K562 (cell line): ENCODE data around the gene ANKRD65. TPM values are rescaled to one million over a fixed set of nuclear protein-coding genes. Genes with fewer than 3 reads are reported as not detected.

ENCODE experiments used
- EP400 ChIP-seq: fragments of 450-650 bp; IDR thresholded peaks from 2 replicates; pipeline ENCODE4 v1.6.1; 2017; ENCODE audit warnings: antibody characterized with exemption, mild to moderate bottlenecking, moderate library complexity
- FIP1L1 ChIP-seq: fragments of 200-400 bp; formaldehyde crosslinking; IDR thresholded peaks from 2 replicates; pipeline ENCODE4 v1.6.1; 2018; ENCODE audit warnings: mild to moderate bottlenecking, low read depth, low read length; ENCODE audit not compliant: poor library complexity, severe bottlenecking
- KAT2B ChIP-seq: IDR thresholded peaks from one replicate; pipeline ENCODE4 v1.6.1; 2012; ENCODE audit warnings: low read depth, mild to moderate bottlenecking, control low read depth, inconsistent platforms, low read length, moderate library complexity
- SOX6 ChIP-seq: fragments of 450-650 bp; IDR thresholded peaks from 2 replicates; pipeline ENCODE4 v1.6.1; 2014; ENCODE audit warnings: mild to moderate bottlenecking
- TRIM25 ChIP-seq: fragments of 450-650 bp; IDR thresholded peaks from 2 replicates; pipeline ENCODE4 v1.7.0; 2016; ENCODE audit warnings: borderline replicate concordance
- ZNF263 ChIP-seq: sonication (generic); formaldehyde crosslinking; IDR thresholded peaks from 2 replicates; pipeline ENCODE4 v1.8.0; 2022; ENCODE audit warnings: mild to moderate bottlenecking, missing genetic modification reagents, borderline replicate concordance
- ZNF274 ChIP-seq: IDR thresholded peaks from 2 replicates; pipeline ENCODE4 v1.6.1; 2011; ENCODE audit warnings: low read depth, mild to moderate bottlenecking, low read length, moderate library complexity, borderline replicate concordance
- ZNF57 ChIP-seq: fragments of 450-650 bp; formaldehyde crosslinking; IDR thresholded peaks from 2 replicates; pipeline ENCODE4 v1.4.0; 2020; ENCODE audit warnings: mild to moderate bottlenecking, moderate library complexity
- polyA plus RNA-seq, 8 experiments: library from polyadenylated mRNA; depleted of rRNA in 4 of 8; stranded (reverse) in 5 of 8; unstranded in 3 of 8; fragments of >200 nt; fragmentation: Nextera tagmentation in 2 of 8; fragmentation: Illumina TruSeq in 1 of 8; extraction: Ambion mirVana in 2 of 8; extraction: Trizol in 1 of 8; gene quantifications; 2 replicates each; pipeline versions ENCODE4 v1.2.1 to v1.2.3, GENCODE V29; 2011 to 2014; ENCODE audit warnings: inconsistent platforms in 1 of 8, missing spikeins in 1 of 8
- total RNA-seq, 7 experiments: library from RNA; depleted of rRNA in 6 of 7; stranded (reverse); fragments of >200 nt in 6 of 7; fragmentation: Illumina TruSeq in 2 of 7; extraction: Trizol in 2 of 7; gene quantifications; 2 replicates each; pipeline versions ENCODE4 v1.2.1 to v1.2.3, GENCODE V29; 2011 to 2021; ENCODE audit warnings: low replicate concordance in 1 of 7
- TF ChIP-seq, protein P1 (sequence below): IDR thresholded peaks from 3 replicates; pipeline ENCODE4 v1.6.1; 2011; ENCODE audit warnings: borderline replicate concordance, mild to moderate bottlenecking, moderate library complexity; ENCODE audit not compliant: insufficient read length; ENCODE audit errors: extremely low read depth
- TF ChIP-seq, protein P2 (sequence below): fragments of 450-650 bp; IDR thresholded peaks from 2 replicates; pipeline ENCODE4 v1.6.1; 2016; ENCODE audit warnings: low read depth
- TF ChIP-seq, protein P3 (sequence below): fragments of 450-650 bp; formaldehyde crosslinking; IDR thresholded peaks from 2 replicates; pipeline ENCODE4 v1.4.0; 2022; ENCODE audit warnings: missing genetic modification characterization

ANKRD65 gene
- total and polyA plus RNA-seq, 9 of the 15 experiments (the other 6 are each of a cell fraction or from before 2014, with no cell fraction given) = not detected

DNA sequence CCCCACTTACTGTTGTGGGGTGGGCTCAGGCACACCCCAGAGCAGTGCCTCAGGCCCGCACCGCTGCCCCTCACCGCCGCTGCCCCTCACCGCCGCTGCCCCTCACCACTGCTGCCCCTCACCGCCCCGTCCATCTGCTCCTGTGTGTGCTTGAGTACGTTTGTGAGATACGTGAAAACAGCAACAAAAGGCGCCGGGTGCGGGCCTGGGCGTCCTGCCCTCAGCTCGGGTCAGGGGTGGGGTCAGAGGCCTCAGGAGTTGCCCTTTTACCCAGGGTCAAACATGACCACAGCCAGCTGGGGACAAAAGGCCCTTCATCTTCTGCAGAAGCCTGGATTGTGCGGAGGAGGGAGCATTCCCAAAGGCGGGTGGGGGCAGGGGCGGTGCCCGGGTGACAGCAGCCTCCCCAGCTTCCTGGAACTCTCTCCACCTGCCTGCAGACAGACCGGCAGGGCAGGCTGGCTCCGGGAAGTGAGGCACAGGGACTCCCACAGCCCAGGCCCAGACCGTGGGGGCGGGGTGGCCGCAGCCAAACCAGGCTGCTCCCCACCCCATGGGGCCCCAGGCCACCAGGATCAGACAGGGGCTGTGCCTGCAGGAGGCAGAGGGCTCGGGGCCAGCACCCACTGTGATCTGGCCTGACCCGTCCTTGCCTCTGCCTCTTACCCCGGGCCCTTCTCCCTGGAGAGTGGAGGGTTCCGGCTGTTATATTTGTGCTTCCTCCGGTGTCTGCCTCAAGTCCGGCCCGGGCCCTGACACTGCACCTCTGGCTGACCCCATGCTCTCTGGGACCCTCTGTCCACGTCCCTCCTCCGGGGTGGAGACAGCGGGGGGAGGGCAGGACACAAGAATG, 12.1 kb upstream of the ANKRD65 start (continued):
- TF ChIP-seq, protein P1, sequence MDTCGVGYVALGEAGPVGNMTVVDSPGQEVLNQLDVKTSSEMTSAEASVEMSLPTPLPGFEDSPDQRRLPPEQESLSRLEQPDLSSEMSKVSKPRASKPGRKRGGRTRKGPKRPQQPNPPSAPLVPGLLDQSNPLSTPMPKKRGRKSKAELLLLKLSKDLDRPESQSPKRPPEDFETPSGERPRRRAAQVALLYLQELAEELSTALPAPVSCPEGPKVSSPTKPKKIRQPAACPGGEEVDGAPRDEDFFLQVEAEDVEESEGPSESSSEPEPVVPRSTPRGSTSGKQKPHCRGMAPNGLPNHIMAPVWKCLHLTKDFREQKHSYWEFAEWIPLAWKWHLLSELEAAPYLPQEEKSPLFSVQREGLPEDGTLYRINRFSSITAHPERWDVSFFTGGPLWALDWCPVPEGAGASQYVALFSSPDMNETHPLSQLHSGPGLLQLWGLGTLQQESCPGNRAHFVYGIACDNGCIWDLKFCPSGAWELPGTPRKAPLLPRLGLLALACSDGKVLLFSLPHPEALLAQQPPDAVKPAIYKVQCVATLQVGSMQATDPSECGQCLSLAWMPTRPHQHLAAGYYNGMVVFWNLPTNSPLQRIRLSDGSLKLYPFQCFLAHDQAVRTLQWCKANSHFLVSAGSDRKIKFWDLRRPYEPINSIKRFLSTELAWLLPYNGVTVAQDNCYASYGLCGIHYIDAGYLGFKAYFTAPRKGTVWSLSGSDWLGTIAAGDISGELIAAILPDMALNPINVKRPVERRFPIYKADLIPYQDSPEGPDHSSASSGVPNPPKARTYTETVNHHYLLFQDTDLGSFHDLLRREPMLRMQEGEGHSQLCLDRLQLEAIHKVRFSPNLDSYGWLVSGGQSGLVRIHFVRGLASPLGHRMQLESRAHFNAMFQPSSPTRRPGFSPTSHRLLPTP = no peak
- TF ChIP-seq ZNF274 (no peak), FIP1L1 (peak; percentile 54), ZNF263 (CRISPR knock-in tag) (peak; percentile 53), ZNF57 (no peak), KAT2B (no peak), TRIM25 (no peak), SOX6 (peak; percentile 85), EP400 (no peak)
- TF ChIP-seq, protein P2, sequence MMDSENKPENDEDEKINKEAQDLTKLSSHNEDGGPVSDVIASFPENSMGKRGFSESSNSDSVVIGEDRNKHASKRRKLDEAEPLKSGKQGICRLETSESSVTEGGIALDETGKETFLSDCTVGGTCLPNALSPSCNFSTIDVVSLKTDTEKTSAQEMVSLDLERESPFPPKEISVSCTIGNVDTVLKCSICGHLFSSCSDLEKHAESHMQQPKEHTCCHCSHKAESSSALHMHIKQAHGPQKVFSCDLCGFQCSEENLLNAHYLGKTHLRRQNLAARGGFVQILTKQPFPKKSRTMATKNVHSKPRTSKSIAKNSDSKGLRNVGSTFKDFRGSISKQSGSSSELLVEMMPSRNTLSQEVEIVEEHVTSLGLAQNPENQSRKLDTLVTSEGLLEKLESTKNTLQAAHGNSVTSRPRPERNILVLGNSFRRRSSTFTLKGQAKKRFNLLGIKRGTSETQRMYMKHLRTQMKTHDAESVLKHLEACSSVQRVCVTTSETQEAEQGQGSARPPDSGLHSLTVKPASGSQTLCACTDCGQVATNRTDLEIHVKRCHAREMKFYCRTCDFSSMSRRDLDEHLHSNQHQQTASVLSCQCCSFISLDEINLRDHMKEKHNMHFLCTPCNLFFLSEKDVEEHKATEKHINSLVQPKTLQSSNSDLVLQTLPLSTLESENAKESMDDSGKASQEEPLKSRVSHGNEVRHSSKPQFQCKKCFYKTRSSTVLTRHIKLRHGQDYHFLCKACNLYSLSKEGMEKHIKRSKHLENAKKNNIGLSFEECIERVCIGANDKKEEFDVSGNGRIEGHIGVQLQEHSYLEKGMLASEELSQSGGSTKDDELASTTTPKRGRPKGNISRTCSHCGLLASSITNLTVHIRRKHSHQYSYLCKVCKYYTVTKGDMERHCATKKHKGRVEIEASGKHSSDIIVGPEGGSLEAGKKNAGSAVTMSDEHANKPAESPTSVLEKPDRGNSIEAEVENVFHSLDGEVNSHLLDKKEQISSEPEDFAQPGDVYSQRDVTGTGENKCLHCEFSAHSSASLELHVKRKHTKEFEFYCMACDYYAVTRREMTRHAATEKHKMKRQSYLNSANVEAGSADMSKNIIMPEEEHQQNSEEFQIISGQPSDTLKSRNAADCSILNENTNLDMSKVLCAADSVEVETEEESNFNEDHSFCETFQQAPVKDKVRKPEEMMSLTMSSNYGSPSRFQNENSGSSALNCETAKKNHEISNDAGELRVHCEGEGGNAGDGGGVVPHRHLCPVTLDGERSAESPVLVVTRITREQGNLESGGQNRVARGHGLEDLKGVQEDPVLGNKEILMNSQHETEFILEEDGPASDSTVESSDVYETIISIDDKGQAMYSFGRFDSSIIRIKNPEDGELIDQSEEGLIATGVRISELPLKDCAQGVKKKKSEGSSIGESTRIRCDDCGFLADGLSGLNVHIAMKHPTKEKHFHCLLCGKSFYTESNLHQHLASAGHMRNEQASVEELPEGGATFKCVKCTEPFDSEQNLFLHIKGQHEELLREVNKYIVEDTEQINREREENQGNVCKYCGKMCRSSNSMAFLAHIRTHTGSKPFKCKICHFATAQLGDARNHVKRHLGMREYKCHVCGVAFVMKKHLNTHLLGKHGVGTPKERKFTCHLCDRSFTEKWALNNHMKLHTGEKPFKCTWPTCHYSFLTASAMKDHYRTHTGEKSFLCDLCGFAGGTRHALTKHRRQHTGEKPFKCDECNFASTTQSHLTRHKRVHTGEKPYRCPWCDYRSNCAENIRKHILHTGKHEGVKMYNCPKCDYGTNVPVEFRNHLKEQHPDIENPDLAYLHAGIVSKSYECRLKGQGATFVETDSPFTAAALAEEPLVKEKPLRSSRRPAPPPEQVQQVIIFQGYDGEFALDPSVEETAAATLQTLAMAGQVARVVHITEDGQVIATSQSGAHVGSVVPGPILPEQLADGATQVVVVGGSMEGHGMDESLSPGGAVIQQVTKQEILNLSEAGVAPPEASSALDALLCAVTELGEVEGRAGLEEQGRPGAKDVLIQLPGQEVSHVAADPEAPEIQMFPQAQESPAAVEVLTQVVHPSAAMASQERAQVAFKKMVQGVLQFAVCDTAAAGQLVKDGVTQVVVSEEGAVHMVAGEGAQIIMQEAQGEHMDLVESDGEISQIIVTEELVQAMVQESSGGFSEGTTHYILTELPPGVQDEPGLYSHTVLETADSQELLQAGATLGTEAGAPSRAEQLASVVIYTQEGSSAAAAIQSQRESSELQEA = peak; percentile 34; the same call in 1 of the 2 replicates
- TF ChIP-seq, protein P3, sequence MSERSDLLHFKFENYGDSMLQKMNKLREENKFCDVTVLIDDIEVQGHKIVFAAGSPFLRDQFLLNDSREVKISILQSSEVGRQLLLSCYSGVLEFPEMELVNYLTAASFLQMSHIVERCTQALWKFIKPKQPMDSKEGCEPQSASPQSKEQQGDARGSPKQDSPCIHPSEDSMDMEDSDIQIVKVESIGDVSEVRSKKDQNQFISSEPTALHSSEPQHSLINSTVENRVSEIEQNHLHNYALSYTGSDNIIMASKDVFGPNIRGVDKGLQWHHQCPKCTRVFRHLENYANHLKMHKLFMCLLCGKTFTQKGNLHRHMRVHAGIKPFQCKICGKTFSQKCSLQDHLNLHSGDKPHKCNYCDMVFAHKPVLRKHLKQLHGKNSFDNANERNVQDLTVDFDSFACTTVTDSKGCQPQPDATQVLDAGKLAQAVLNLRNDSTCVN (CRISPR knock-in tag) = no peak; the same call in 1 of the 2 replicates
